ENCODE data around the gene LARGE2.

Gene LARGE2

DNA sequence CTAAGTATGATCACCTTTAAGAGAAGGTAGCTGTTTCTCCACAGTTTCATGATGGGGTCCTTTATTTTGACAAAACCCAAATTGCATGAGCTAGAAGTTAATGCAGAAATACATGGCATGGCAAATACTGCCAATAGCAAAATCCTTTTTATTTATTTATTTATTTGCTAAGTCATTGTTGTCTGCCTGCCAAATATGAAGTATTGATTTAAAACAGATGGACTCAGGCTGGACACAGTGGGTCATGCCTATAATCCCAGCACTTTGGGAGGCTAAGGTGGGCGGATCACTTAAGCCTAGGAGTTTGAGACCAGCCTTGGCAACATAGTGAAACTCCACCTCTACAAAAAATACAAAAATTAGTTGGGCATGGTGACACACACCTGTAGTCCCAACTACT is 52.4 kb downstream of the LARGE2 start:
- DNase-seq = no peak

Measured in NCI-H226 (cell line).